GM19324 (cell line): Measurements from ENCODE around the gene SIDT1.

Experiments used
- ATAC-seq: cut with Tn5 transposase; IDR thresholded peaks from one replicate; pipeline ENCODE4 v1.9.1; 2021; ENCODE audit warnings: mild to moderate bottlenecking, moderate library complexity; ENCODE audit not compliant: unreplicated experiment, low FRiP score

SIDT1 gene

DNA sequence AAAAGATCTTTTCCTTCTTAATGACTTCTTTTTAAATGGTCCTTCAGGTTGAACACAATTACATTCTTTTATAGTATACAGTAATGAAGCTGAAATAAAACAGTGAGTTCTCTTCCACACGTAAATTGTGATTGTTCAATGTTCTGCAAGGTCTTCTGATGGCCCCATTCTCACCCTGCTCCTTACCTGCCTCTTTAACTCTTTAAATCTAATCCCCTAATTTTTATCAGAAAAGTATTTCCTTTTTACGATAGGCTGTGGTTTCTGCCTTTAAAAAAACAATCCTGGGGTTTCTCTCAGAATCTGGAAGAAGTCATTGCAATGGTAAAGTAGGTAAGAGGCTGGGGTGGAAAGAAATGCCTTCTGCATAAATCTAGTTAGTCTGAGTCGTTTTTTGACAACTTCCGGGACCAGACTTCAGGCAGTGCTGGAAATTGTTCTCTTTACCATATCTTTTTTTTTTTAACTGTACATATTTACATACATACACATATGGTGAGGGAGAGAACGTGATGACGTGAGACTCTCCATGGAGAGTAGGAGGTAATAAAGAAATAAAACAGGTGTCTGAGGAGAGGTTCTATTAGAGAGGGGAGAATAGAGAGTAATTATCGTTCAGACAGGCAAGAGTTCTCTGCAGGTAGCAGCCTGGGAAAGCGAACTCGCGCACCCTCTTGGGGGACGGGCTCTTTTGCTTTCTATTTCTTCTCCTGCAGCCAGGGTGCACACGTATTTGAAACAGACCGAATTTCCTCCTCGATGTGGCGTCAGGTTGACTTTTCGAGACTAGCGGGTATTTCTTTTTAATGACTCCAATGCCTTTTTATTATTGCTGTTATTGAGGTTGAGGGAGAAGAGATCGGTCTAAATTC is at the start of gene SIDT1:
SIDT1 (plus strand) TSS at position 730 of the 872 bp plus-strand sequence. CDS start 467 bp downstream, outside the sequence.
- peak; percentile 73 for ATAC-seq

DNA sequence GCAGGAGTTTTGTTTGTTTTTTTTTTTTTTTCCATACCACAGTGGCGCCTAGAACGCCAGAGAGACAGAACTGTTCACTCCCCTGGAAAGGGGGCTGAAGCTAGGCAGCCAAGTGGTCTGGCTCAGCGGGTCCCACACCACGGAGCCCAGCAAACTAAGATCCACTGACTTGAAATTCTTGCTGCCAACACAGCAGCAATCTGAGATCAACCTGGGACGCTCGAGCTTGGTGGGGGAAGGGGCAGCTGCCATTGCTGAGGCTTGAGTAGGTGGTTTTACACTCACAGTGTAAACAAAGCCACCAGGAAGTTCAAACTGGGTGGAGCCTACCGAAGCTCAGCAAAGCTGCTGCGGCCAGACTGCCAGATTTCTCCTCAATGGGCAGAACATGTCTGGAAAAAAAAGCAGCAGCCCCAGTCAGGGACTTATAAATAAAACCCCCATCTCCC is 47.2 kb upstream of the SIDT1 start:
- ATAC-seq = no peak

GRCh38 chr3:113495035-113495434 is 37.3 kb upstream of the SIDT1 start:
- ATAC-seq = no peak

DNA sequence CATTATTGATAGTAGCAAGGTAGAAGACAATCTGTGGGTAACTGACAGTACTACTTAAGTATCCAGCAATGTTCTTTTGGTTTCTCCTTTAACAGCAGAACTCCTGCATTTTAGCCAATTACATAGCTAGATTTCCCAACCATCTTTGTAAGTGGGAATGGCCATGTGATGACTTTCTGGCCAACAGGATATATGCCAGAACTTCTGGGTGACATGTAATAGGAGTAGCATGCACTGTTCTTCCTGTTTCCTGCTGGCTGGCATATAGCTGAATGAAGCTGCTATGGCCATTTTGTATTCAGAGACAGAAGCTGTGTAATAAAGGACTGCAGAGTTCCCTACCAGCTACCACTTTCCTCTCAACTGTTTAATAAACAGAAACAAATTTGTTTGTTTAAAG is 35.4 kb upstream of the SIDT1 start:
- no peak for ATAC-seq

DNA sequence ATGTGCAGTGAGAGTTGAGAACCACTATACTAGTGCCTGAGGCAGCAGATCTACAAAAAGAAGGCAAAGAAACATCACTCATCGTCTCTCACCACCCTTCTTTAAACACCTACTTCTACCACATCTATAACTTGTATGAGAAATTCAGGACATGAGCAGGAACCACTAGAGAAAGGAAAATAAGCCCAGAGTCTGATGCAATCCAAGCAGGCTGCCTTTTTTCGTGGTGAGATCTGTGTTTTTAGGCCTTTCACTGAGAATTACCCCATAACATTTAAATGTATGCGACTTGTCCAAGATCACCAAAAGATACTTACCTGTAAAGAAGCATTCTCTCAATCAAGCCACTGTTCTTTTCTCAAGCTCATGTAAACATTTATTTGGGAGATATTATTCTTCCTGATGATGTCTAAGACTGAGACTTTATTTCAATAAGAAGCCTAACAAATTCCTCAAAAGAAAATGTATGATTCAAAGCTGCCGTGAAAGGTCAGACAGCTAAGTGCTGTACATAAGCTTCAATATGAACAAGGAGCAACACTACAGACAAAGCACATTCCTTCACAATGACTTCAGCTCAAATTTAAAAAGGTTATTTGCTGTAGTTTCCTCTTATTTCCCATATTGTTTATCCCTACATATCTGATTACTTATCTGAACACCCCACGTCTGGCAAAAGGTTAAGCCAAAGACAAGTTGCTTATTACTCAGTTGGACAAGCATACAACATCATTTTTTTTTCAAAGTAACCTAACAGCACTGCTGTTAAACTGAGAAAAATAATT is 33.9 kb upstream of the SIDT1 start:
- ATAC-seq = no peak

DNA sequence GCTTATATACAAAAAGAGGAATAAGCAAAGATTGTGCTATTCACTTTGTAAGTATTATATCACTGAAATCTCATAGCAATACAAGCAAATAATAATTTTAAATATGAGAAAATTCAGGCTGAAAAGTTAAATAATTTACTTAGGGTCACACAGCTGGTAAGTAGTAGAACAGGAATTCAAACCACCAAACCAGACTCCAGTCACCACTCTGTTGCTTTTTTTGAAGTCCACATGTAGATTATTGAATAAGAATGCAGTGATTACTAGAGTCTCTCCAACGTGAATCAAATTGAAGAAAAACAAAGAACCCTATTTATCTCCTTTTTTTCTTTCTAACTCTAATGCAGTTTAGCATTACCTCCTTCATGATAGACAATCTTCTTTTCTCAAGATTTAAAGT is 33.3 kb upstream of the SIDT1 start:
- no peak for ATAC-seq

DNA sequence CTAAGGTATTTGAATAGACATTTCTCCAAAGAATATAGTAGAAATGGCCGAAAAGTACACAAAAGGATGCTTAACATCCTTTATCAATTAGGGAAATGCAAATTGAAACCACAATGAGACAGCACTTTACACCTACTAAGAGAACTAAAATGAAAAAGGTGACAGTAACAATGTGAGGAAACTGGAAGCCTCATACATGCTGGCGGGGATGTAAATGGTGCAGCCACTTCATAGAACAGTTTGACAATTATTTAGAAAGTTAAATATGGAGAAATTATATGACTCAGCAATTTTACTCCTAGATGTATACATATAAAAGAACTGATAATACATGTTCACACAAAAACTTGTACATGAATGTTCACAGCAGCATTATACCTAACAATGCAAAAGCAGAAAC is 30.8 kb upstream of the SIDT1 start:
- no peak for ATAC-seq

DNA sequence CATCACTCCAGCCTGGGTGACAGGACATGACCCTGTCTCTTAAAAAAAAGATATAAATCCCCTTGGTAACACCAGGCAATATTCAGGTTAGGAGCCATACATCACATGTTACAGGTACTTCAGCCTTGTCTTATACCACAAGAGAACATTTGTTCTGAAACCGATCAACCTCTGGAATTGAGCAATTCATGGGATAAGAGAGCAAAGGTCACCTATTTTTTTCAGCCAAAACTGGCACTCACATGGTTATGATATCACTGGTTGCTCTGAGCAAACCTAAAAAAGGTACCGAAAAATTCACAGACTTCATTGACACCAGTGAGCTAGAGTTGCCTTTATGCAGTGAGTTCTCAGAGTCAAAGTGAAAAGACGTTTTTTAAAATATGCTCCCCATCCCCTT is 26.5 kb upstream of the SIDT1 start:
- ATAC-seq = no peak

DNA sequence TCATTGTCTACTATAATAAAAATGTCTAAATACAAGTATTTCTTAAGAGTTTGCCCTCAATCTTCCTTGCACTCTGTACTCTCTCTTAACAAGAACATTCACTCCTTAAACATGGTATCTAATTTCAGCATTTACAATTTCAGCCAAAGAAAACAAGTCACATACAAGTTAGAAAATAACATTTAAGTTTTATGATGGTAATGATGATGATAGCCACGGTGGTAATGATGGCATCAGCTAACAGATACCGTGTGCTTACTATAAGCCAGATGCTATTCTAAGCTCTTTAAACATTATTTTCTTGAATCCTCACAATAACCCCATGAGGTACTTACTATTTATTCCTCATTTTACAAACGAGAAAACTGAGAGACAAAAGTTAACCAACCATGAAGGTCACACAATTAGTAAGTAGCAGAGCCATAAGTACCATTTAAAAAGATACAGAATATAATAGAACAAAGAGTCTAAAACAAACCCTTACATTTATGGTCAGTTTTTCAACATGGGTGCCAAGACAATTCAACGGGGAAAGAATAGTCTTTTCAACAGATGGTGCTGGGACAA is 24.8 kb upstream of the SIDT1 start:
- no peak for ATAC-seq

- no peak for ATAC-seq
These were observed 23.4 kb upstream of the SIDT1 start for GRCh38 chr3:113508966-113509365.

- no peak for ATAC-seq
These were observed 18.0 kb upstream of the SIDT1 start for GRCh38 chr3:113514265-113514769.

GRCh38 chr3:113516115-113516505 is 16.2 kb upstream of the SIDT1 start:
- no peak for ATAC-seq

- ATAC-seq = no peak
These were observed 10.4 kb upstream of the SIDT1 start for GRCh38 chr3:113521981-113522380.

- ATAC-seq = no peak
These were observed 9.1 kb upstream of the SIDT1 start for GRCh38 chr3:113523241-113523640.

- ATAC-seq = peak; percentile 42
These were observed 561 bp downstream of the SIDT1 start for GRCh38 chr3:113532698-113533533.

- ATAC-seq = peak; percentile 27
These were observed 1.2 kb downstream of the SIDT1 start for GRCh38 chr3:113533534-113533892.

DNA sequence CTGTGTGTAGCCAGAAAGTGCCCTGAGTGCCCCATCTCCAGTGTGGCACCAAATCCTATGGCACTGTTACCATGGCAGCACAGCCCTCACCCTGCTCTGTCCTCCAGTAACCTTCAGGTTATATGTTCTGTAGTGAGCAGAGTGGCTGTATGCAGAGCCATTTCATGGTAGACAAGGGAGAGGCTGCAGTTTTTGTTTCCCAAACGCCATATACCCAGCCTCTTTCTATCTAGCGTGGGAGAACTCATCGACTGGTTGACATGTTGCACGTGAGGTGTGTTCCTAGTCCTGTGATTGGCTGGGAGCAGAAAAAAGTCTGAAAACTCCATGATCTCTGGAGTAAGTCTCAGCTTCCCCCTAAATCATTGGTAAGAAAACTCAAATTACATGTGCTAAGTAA is 2.0 kb downstream of the SIDT1 start:
- ATAC-seq = no peak

DNA sequence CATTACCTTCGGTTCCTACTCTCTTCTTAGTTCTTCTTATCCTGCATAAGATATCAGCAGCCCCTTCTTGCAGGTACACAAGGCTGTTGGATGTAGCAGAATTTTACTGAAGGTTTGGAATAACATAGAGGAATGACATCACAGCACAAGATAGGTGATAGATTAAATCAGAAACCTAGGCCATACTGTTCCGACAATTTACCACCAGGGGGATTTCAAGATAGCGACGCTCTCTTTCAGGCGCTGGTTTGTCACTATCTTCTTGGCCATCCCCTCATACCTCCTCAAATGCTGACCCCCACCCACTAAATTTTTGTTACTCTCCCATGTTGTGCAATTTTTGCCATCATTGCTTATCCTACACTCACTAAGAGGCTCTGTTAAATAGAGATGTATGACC is 3.5 kb downstream of the SIDT1 start:
- ATAC-seq = no peak

- no peak for ATAC-seq
These were observed 4.3 kb downstream of the SIDT1 start for GRCh38 chr3:113536627-113537101.

GRCh38 chr3:113537155-113537554 is 4.8 kb downstream of the SIDT1 start:
- no peak for ATAC-seq
